Vagina (tissue), 2 donors: ENCODE results near the gene ELAVL2.

ENCODE experiments used
- CTCF ChIP-seq, 3 experiments: fragments of 450-650 bp in 2 of 3; fragments of 200-600 bp in 1 of 3; sonication (generic) in 1 of 3; IDR thresholded peaks; one replicate each; pipeline ENCODE4 v1.5.1; 2017 to 2019; ENCODE audit warnings: antibody characterized with exemption in 3 of 3, mild to moderate bottlenecking in 2 of 3, moderate library complexity in 2 of 3
- POLR2A ChIP-seq, 2 donors: fragments of 450-650 bp; IDR thresholded peaks; one replicate each; pipeline ENCODE4 v1.6.1; 2017; ENCODE audit warnings: antibody characterized with exemption in 2 of 2, mild to moderate bottlenecking in 2 of 2, moderate library complexity in 2 of 2

DNA sequence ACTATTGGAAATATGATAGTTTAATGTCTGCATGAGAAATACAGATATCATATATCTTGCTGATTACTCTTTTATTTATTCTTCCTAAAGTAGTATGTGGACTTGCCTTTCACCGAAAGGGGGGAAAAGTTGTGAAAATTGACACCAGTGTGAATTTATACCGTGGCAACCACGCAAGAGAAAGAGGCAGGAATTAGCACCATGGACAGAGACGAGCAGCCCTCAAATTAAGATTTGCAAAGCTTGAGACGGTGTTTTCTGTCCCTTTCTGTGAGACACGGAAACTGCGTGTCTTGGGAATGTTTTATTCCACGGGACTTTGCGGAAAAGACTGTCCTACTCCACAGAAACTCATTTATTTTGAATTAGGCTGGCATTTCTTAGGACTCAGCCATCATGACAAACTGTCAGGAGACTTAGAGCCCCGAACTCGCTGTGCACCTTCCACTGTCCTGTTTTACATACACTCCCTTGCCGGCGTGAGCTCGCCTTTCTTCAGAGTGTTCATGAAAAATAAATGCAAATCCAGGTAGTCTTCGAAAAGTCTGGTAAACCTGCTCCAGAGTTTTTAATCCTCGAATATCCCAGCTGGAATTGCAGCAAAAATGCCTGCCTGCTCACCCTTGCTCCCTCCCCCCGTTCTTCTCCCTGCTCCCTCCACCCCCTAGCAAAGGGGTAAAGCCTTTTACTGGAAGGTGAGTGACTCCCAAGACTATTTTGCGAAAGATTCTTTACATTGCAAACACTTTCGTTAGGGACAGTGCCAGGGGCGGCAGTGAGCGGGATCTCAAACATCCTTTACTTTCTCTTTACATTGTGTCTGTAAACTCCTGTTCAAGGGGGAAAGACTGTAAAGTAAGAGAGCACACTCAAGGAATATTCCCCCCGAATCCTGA lies 3.8 kb upstream of the ELAVL2 start:
- TF ChIP-seq CTCF (IDR thresholded peaks at IDR 0.05), result no peak
- no peak for TF ChIP-seq POLR2A (IDR thresholded peaks at IDR 0.05)
